Glutamatergic neuron (in vitro differentiated cells): ENCODE measurements around the gene FAM53B. TPM values are rescaled to one million over a fixed set of nuclear protein-coding genes. Genes with fewer than 3 reads are reported as not detected.

Source experiments
- DNase-seq: peaks from one replicate; pipeline ENCODE4 v3.0.0; 2022
- H3K27ac Mint-ChIP-seq: one replicate; pipeline ENCODE4 v1.8.0; 2020; ENCODE audit warnings: mild to moderate bottlenecking, mixed read lengths, inconsistent platforms; ENCODE audit not compliant: unreplicated experiment
- H3K27me3 Mint-ChIP-seq: one replicate; pipeline ENCODE4 v1.8.0; 2020; ENCODE audit warnings: mild to moderate bottlenecking, moderate library complexity, mixed read lengths, inconsistent platforms; ENCODE audit not compliant: unreplicated experiment
- H3K36me3 Mint-ChIP-seq: one replicate; pipeline ENCODE4 v1.8.0; 2020; ENCODE audit warnings: mild to moderate bottlenecking, mixed read lengths, inconsistent platforms; ENCODE audit not compliant: unreplicated experiment
- H3K4me1 Mint-ChIP-seq: one replicate; pipeline ENCODE4 v1.8.0; 2020; ENCODE audit warnings: mild to moderate bottlenecking, low read depth, mixed read lengths, inconsistent platforms; ENCODE audit not compliant: unreplicated experiment
- H3K4me3 Mint-ChIP-seq: one replicate; pipeline ENCODE4 v1.8.0; 2020; ENCODE audit warnings: mild to moderate bottlenecking, mixed read lengths, inconsistent platforms; ENCODE audit not compliant: unreplicated experiment
- H3K9me3 Mint-ChIP-seq: one replicate; pipeline ENCODE4 v1.8.0; 2020; ENCODE audit warnings: mild to moderate bottlenecking, moderate library complexity, mixed read lengths, inconsistent platforms; ENCODE audit not compliant: unreplicated experiment
- CTCF ChIP-seq: fragments of 200-600 bp; sonication (generic); IDR thresholded peaks from one replicate; pipeline ENCODE4 v1.5.0; 2021; ENCODE audit not compliant: partially characterized antibody, unreplicated experiment
- total RNA-seq: library from RNA; stranded (reverse); fragmentation: NEBNext Ultra II Directional; extraction: Animal tissue kit (Norgen Biotek cat#: 25700); gene quantifications from one replicate; pipeline ENCODE4 v1.2.1, GENCODE V29; 2021; ENCODE audit not compliant: unreplicated experiment

Gene FAM53B
- total RNA-seq, 1 donor from 2014 or later: 30.5 TPM

- TF ChIP-seq CTCF: no peak
- Mint-ChIP-seq H3K27ac (peak overlapping the region; percentile 48), H3K4me3 (peak overlapping the region; percentile 20), H3K36me3 (no peaks in the 10 kb centered on the region), H3K9me3 (peaks cover 11% of the 10 kb centered on the region), H3K4me1 (peaks cover 43% of the 10 kb centered on the region), H3K27me3 (peaks cover 4% of the 10 kb centered on the region)
- DNase-seq: no peak
Observed at GRCh38 chr10:124699471-124700292, 44.5 kb downstream of the FAM53B start.

GRCh38 chr10:124698545-124699469 lies 45.4 kb downstream of the FAM53B start:
- no peak for DNase-seq

GRCh38 chr10:124697837-124698544 lies 46.2 kb downstream of the FAM53B start:
- peaks cover 4% of the 10 kb centered on the region for H3K27me3 Mint-ChIP-seq
- no peak overlapping the region for H3K27ac Mint-ChIP-seq
- no peak for TF ChIP-seq CTCF
- no peak for DNase-seq
- H3K36me3 Mint-ChIP-seq: no peaks in the 10 kb centered on the region
- H3K4me3 Mint-ChIP-seq: no peak overlapping the region
- peaks cover 39% of the 10 kb centered on the region for H3K4me1 Mint-ChIP-seq
- peaks cover 11% of the 10 kb centered on the region for H3K9me3 Mint-ChIP-seq

More at GRCh38 chr10:124698545-124699469, 45.4 kb downstream of the FAM53B start:
- no peak for TF ChIP-seq CTCF
- H3K27ac Mint-ChIP-seq: peak overlapping the region; percentile 48
- peaks cover 39% of the 10 kb centered on the region for H3K4me1 Mint-ChIP-seq
- H3K36me3 Mint-ChIP-seq: no peaks in the 10 kb centered on the region
- H3K4me3 Mint-ChIP-seq: peak overlapping the region; percentile 32
- peaks cover 4% of the 10 kb centered on the region for H3K27me3 Mint-ChIP-seq
- H3K9me3 Mint-ChIP-seq: peaks cover 11% of the 10 kb centered on the region

- H3K4me3 Mint-ChIP-seq: no peak overlapping the region
- H3K36me3 Mint-ChIP-seq: no peaks in the 10 kb centered on the region
- H3K27me3 Mint-ChIP-seq: peaks cover 4% of the 10 kb centered on the region
- TF ChIP-seq CTCF: no peak
- no peak overlapping the region for H3K27ac Mint-ChIP-seq
- peaks cover 10% of the 10 kb centered on the region for H3K9me3 Mint-ChIP-seq
- peaks cover 39% of the 10 kb centered on the region for H3K4me1 Mint-ChIP-seq
- no peak for DNase-seq
Observed at GRCh38 chr10:124697443-124697836, 46.7 kb downstream of the FAM53B start.
